H1 (cell line): ENCODE results near the gene UCHL5. TPM values are rescaled to one million over a fixed set of nuclear protein-coding genes. Genes with fewer than 3 reads are reported as not detected.

Experiments used
- BRCA1 ChIP-seq: IDR thresholded peaks from 2 replicates; pipeline ENCODE4 v1.6.1; 2012; ENCODE audit warnings: low read depth, low read length, improper control_type of control experiment
- CTBP2 ChIP-seq: IDR thresholded peaks from 2 replicates; pipeline ENCODE4 v1.7.0; 2011; ENCODE audit warnings: borderline replicate concordance, mild to moderate bottlenecking, moderate library complexity, mixed read lengths, low read length; ENCODE audit not compliant: insufficient read depth, insufficient read length
- KDM4A ChIP-seq: IDR thresholded peaks from one replicate; pipeline ENCODE4 v1.7.1; 2012; ENCODE audit warnings: low read depth, mild to moderate bottlenecking, moderate library complexity, low read length, inconsistent platforms; ENCODE audit not compliant: severe bottlenecking
- KDM5A ChIP-seq: fragments of 200-600 bp; IDR thresholded peaks from 2 replicates; pipeline ENCODE4 v1.7.1; 2012; ENCODE audit warnings: mild to moderate bottlenecking, low read length, inconsistent platforms, mixed read lengths
- MAFK ChIP-seq: IDR thresholded peaks from 2 replicates; pipeline ENCODE4 v1.6.1; 2012; ENCODE audit warnings: low read depth, mild to moderate bottlenecking, improper control_type of control experiment, low read length
- PHF8 ChIP-seq: fragments of 200-600 bp; sonication (generic); conservative IDR thresholded peaks from 2 replicates; pipeline ENCODE4 v1.7.1; 2012; ENCODE audit warnings: low read depth, mild to moderate bottlenecking, inconsistent platforms, low read length, moderate library complexity
- SAP30 ChIP-seq: fragments of 300-600 bp; sonication (generic); IDR thresholded peaks from 2 replicates; pipeline ENCODE4 v1.7.1; 2012; ENCODE audit warnings: low read length, moderate library complexity, mild to moderate bottlenecking, inconsistent platforms; ENCODE audit not compliant: insufficient read depth, insufficient replicate concordance
- SP1 ChIP-seq: IDR thresholded peaks from 2 replicates; pipeline ENCODE4 v1.6.1; 2011; ENCODE audit warnings: low read depth, low read length
- SP4 ChIP-seq: IDR thresholded peaks from 2 replicates; pipeline ENCODE4 v1.6.1; 2012; ENCODE audit warnings: low read length, inconsistent platforms
- TCF12 ChIP-seq: IDR thresholded peaks from 2 replicates; pipeline ENCODE4 v1.6.1; 2011; ENCODE audit warnings: low read depth, mild to moderate bottlenecking, low read length
- polyA plus RNA-seq, 7 experiments: library from polyadenylated mRNA; depleted of rRNA in 3 of 7; stranded (reverse) in 5 of 7; unstranded in 2 of 7; fragments of >200 nt in 5 of 7; fragments of 200-250 nt in 2 of 7; gene quantifications; 1 replicate in 5 of 7; 2 replicates in 1 of 7; 4 replicates in 1 of 7; pipeline versions ENCODE4 v1.2.1 to v1.2.3, GENCODE V29; 2011 to 2013; ENCODE audit warnings: missing spikeins in 2 of 7, mixed read lengths in 2 of 7
- total RNA-seq: library from RNA; stranded (reverse); fragmentation: NEBNext Ultra II Directional; extraction: Animal tissue kit (Norgen Biotek cat#: 25700); gene quantifications from 2 replicates; pipeline ENCODE4 v1.2.1, GENCODE V29; 2021
- TF ChIP-seq, protein P1 (sequence below): fragments of 300-600 bp; sonication (generic); IDR thresholded peaks from 2 replicates; pipeline ENCODE4 v1.7.1; 2012; ENCODE audit warnings: low read length, moderate library complexity, mild to moderate bottlenecking, inconsistent platforms; ENCODE audit not compliant: insufficient replicate concordance

UCHL5 gene
- total and polyA plus RNA-seq, 2 of the 8 experiments (the other 6 are each of a cell fraction or from before 2014, with no cell fraction given) = 12.0 to 40.0 TPM

DNA sequence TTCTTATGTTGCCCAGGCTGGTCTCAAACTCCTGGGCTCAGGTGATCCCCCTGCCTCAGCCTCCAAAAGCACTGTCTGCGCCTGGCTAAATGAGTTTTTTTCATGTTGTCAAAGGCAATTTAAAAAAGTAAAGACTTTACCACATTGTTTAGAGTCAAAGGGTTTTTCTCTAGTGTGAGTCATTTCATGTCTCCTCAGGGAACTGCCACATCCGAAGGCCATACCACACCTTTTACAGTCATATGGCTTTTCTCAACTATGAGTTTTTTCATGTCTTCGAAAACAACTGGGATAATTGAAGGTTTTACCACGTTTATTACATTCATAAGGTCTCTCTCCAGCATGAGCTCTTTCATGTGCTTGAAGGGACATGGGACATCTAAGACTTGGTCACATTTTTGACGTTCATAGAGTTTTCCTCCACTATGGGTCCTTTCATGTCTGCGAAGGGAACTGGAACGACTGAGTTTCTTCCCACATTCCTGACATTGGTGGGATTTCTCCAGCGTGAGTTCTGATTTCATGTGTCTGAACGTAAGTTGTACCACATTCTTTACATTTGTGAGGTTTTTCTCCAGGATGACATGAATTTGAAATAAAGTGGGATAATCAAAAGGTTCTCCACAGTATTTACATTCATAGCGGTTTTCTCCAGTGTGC lies 65.6 kb downstream of the UCHL5 start (continued):
- TF ChIP-seq, protein P1, sequence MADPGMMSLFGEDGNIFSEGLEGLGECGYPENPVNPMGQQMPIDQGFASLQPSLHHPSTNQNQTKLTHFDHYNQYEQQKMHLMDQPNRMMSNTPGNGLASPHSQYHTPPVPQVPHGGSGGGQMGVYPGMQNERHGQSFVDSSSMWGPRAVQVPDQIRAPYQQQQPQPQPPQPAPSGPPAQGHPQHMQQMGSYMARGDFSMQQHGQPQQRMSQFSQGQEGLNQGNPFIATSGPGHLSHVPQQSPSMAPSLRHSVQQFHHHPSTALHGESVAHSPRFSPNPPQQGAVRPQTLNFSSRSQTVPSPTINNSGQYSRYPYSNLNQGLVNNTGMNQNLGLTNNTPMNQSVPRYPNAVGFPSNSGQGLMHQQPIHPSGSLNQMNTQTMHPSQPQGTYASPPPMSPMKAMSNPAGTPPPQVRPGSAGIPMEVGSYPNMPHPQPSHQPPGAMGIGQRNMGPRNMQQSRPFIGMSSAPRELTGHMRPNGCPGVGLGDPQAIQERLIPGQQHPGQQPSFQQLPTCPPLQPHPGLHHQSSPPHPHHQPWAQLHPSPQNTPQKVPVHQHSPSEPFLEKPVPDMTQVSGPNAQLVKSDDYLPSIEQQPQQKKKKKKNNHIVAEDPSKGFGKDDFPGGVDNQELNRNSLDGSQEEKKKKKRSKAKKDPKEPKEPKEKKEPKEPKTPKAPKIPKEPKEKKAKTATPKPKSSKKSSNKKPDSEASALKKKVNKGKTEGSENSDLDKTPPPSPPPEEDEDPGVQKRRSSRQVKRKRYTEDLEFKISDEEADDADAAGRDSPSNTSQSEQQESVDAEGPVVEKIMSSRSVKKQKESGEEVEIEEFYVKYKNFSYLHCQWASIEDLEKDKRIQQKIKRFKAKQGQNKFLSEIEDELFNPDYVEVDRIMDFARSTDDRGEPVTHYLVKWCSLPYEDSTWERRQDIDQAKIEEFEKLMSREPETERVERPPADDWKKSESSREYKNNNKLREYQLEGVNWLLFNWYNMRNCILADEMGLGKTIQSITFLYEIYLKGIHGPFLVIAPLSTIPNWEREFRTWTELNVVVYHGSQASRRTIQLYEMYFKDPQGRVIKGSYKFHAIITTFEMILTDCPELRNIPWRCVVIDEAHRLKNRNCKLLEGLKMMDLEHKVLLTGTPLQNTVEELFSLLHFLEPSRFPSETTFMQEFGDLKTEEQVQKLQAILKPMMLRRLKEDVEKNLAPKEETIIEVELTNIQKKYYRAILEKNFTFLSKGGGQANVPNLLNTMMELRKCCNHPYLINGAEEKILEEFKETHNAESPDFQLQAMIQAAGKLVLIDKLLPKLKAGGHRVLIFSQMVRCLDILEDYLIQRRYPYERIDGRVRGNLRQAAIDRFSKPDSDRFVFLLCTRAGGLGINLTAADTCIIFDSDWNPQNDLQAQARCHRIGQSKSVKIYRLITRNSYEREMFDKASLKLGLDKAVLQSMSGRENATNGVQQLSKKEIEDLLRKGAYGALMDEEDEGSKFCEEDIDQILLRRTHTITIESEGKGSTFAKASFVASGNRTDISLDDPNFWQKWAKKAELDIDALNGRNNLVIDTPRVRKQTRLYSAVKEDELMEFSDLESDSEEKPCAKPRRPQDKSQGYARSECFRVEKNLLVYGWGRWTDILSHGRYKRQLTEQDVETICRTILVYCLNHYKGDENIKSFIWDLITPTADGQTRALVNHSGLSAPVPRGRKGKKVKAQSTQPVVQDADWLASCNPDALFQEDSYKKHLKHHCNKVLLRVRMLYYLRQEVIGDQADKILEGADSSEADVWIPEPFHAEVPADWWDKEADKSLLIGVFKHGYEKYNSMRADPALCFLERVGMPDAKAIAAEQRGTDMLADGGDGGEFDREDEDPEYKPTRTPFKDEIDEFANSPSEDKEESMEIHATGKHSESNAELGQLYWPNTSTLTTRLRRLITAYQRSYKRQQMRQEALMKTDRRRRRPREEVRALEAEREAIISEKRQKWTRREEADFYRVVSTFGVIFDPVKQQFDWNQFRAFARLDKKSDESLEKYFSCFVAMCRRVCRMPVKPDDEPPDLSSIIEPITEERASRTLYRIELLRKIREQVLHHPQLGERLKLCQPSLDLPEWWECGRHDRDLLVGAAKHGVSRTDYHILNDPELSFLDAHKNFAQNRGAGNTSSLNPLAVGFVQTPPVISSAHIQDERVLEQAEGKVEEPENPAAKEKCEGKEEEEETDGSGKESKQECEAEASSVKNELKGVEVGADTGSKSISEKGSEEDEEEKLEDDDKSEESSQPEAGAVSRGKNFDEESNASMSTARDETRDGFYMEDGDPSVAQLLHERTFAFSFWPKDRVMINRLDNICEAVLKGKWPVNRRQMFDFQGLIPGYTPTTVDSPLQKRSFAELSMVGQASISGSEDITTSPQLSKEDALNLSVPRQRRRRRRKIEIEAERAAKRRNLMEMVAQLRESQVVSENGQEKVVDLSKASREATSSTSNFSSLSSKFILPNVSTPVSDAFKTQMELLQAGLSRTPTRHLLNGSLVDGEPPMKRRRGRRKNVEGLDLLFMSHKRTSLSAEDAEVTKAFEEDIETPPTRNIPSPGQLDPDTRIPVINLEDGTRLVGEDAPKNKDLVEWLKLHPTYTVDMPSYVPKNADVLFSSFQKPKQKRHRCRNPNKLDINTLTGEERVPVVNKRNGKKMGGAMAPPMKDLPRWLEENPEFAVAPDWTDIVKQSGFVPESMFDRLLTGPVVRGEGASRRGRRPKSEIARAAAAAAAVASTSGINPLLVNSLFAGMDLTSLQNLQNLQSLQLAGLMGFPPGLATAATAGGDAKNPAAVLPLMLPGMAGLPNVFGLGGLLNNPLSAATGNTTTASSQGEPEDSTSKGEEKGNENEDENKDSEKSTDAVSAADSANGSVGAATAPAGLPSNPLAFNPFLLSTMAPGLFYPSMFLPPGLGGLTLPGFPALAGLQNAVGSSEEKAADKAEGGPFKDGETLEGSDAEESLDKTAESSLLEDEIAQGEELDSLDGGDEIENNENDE = no peak
- TF ChIP-seq PHF8 (no peak), KDM5A (no peak), TCF12 (no peak), CTBP2 (no peak), SP1 (no peak), KDM4A (no peak), SAP30 (no peak), SP4 (no peak), MAFK (no peak), BRCA1 (no peak)
